ENCODE measurements around the gene ASNSD1. TPM values are rescaled to one million over a fixed set of nuclear protein-coding genes. Genes with fewer than 3 reads are reported as not detected.
"Not testable (repeated sequence)": the region's sequence is repeated elsewhere in the genome, so short reads cannot be mapped to it uniquely, and the experiment has no call there.

Gene ASNSD1
- total RNA-seq, 1 experiment from 2014 or later = 39.5 TPM

DNA sequence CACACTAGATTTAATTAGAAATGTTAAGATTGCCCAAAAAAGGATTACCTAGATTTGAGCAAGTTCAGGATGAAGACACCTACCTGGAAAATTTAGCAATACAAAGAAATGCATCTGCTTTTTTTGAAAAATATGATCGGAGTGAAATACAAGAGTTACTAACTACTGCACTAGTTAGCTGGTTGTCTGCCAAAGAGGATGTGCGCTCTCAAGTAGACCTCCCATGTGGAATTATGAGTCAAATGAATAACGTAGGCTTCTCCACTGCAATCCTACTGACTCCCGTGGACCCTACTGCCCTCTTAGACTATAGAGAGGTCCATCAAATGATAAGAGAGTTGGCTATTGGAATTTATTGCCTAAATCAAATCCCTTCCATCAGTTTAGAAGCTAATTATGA, 15.2 kb downstream of the ASNSD1 start:
- no peak for DNase-seq (ENCODE audit: low read depth)
- in situ Hi-C loops (cut with HindIII; ENCODE audit: low pct_unique_long_range_greater_than_20kb, low sequenced_read_pairs) = no loop called here

DNA sequence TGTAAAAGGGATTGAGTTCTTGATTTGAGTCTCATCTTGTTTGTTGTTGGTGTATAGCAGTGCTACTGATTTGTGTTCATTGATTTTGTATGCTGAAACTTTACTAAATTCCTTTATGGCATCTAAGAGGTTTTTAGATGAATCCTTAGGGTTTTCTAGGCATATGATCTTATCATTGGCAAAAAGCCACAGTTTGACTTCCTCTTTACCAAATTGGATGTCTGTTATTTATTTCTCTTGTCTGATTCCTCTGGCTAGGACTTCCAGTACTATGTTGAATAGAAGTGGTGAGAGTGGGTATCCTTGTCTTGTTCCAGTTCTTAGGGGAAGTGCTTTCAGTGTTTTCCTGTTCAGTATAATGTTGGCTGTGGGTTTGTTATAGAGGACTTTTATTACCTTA, 18.0 kb downstream of the ASNSD1 start:
- DNase-seq (ENCODE audit: low read depth) = no peak
- in situ Hi-C loops (cut with HindIII; ENCODE audit: low pct_unique_long_range_greater_than_20kb, low sequenced_read_pairs) = no loop called here

DNA sequence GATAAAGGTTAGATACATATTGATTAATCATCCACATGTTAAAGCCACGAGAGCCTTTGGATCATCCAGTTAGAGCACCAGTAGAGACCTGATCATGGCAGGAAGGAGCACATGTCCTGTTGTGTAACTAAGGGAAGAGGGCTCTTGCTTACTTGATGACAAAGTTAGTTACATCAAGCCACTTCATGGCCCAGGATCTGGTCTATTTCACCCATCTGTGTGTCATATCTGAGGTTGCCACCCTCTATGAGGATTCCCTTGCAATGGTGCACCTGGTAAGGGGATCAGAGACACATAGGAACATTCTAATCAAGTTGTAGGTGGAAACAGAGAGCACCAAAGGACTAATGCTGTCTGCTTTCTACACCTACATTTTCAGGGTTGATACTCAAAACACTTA, 19.9 kb downstream of the ASNSD1 start:
- in situ Hi-C loops (cut with HindIII; ENCODE audit: low pct_unique_long_range_greater_than_20kb, low sequenced_read_pairs) = no loop called here
- DNase-seq (ENCODE audit: low read depth) = no peak

DNA sequence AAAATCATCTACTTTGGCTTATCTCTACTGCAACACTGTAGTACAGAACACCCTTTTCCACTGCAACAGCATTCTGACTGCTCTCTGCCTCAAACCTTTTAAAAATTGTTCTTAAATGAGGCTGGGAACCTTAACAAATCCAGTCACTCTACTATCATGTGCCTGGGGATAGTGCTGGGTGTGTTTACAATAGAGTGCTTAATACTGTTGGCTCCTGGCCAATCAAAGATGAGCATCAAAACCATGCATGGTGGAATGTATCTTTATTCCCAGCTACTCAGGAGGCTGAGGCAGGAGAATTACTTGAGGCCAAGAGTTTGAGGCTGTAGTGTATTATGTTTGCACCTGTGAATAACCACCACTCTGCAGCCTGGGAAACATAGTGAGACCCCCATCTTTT, 20.6 kb downstream of the ASNSD1 start:
- in situ Hi-C loops (cut with HindIII; ENCODE audit: low pct_unique_long_range_greater_than_20kb, low sequenced_read_pairs) = no loop called here

DNA sequence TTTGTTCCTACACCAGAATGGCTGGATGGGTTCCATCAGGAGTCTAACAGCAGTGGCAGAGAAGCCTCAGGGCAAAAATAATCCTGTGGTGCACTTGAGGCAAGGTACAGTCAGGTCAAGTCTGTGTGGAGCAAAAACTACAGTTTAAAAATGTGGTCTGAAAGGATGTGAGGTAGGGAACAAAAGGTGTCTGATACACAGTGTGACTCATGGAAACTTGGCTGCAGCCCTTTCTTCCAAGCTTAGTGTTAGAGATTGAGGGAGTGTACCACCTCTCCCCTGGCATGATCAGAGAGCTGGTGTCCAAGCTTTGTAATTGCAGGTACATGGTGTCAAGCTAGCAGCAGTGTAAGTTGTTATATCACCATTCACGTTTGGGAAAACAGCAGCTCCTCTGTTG, 22.1 kb downstream of the ASNSD1 start:
- DNase-seq (ENCODE audit: low read depth) = no peak
- in situ Hi-C loops (cut with HindIII; ENCODE audit: low pct_unique_long_range_greater_than_20kb, low sequenced_read_pairs) = no loop called here

More for the DNA sequence above, 20.6 kb downstream of the ASNSD1 start:
- DNase-seq (ENCODE audit: low read depth) = no peak

DNA sequence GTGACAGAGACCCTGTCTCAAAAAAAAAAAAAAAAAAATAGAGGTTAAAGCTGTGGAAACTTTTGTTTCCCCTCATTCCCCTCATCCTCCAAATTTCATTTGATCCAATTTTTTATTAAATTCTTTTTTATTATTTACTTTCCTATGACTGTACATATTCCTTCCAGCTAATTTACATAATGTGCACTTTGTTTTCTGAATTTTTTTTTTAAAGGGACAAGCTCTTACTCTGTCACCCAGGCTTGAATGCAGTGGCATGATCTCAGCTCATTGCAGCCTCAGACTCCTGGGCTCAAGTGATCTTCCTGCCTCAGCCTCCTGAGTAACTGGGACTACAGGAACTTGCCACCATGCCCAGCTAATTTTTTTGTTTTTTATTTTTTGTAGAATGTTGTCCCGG, 23.6 kb downstream of the ASNSD1 start:
- in situ Hi-C loops (cut with HindIII; ENCODE audit: low pct_unique_long_range_greater_than_20kb, low sequenced_read_pairs) = no loop called here
- DNase-seq (ENCODE audit: low read depth) = no peak

DNA sequence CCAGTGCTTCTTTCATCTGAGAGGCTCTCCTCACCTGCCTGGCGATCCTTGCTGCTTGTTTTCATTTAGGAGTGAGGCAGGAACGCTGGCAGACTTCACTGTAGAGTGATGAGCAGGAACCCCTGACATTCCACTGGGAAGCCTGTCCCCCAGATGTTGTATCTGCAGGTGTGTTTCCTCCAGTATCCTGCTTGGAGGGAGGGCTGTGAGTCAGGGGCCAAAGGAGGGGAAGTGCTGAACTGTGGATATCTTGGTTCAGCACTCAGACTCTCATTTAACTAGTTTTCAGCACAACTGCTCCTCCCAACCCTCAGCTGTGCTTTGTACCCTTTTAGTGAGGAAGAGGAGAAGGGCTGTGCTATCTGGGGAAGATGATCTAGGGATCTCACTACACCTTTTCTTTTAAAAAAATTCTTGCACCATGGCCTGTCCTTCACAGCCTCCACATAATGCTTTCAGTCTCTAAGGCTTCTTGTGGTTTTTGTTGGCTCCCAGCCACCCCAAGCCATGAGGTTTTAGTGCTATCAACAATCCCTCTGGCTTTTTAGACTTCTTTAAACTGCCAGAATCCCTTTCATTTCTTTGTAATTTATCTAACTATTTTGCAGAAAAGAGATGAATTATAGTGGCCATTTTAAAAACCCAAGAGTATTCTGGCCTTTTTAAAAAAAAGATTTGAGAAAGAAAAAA, 24.4 kb downstream of the ASNSD1 start:
- in situ Hi-C loops (cut with HindIII; ENCODE audit: low pct_unique_long_range_greater_than_20kb, low sequenced_read_pairs) = no loop called here
- no peak for DNase-seq (ENCODE audit: low read depth)

DNA sequence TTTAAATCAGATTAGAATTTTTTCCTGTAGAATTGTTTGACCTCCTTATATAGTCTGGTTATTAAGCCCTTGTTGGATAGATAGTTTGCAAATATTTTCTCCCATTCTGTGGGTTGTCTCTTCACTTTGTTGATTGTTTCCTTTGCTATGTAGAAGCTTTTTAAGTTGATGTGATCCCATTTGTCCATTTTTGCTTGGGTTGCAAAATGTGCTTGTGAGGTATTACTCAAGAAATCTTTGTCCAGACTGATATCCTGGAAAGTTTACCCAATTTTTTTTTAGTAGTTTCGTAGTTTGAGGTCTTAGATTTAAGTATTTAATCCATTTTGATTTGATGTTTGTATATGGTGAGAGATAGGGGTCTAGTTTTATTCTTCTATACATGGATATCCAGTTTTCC, 26.5 kb downstream of the ASNSD1 start:
- DNase-seq (ENCODE audit: low read depth); in situ Hi-C loops (cut with HindIII; ENCODE audit: low pct_unique_long_range_greater_than_20kb, low sequenced_read_pairs): not testable (repeated sequence)

DNA sequence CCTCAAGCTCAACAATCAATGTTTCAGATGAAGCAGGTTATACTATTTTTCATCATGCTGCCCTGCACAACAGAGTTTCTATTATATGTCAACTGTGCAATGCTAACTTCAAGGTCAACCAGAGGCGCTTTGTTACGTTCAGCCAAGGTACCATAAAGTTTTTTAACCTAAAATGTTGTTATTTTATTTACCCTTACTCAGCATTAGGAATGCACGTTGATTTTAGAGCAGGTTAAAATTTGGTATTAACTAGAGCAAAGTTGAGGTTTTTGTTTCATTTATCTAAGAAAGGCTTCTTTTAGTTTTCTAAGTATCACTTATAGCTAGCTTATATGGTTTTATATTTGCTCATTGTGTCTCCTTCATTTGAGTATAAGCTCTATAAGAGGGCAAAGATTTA, 35.0 kb downstream of the ASNSD1 start:
- in situ Hi-C loops (cut with HindIII; ENCODE audit: low pct_unique_long_range_greater_than_20kb, low sequenced_read_pairs) = no loop called here

DNA sequence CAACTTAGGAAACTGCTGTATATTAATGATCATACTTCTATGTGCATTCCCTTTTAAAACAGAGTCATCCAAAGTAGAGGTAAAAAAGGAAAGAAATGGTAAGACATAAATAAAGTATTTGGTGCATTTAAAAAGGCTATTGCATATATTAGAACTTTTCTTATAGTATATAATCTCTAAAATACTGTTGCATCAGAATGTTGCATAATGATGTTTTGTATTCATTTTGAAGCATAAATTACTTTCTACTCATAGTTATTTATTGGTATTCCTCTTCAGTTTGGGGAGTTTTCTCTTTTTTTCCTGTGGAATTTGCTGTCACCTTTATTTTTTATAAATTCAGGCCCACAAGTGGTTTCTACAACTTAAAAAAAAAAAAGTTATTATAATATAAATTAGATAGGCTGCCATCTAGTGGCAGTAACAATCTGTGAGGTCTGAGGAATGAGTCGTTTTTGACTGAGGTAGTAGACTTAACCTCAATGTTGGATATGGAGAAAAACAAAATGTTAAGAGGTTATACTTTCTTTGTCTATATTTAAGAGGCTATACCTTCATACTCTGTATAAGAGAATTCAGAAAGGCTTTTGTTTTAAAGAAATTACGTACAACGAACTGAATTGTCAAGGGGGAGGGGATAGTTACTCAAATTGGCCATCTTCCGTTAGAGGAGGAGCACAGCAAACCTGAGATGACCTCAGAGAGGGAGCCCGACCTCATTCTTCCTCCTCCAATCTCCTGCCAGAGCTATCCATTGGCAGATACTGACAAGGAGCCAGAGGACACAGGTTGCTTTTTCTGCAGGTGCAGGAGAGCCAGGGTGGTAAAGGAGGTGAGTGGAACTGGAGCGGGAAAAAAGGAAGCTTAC, 37.0 kb downstream of the ASNSD1 start:
- DNase-seq (ENCODE audit: low read depth) = peak; percentile 36
- in situ Hi-C loops (cut with HindIII; ENCODE audit: low pct_unique_long_range_greater_than_20kb, low sequenced_read_pairs) = no loop called here

More for the DNA sequence above, 35.0 kb downstream of the ASNSD1 start:
- DNase-seq (ENCODE audit: low read depth) = no peak

DNA sequence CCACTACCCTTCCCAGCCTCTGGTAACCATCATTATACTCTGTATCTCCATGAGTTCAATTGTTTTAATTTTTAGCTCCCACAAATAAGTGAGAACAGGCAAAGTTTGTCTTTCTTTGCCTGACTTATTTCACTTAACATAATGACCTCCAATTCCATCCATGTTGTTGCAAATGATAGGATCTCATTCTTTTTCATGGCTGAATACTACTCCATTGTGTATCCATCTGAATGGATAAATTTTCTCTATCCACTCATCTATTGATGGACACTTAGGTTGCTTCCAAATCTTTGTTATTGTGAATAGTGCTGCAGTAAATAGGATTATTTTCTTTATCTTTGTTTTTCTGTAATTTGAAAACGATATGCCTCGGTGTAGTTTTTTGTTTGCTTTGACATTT, 39.4 kb downstream of the ASNSD1 start:
- in situ Hi-C loops (cut with HindIII; ENCODE audit: low pct_unique_long_range_greater_than_20kb, low sequenced_read_pairs) = no loop called here
- no peak for DNase-seq (ENCODE audit: low read depth)

DNA sequence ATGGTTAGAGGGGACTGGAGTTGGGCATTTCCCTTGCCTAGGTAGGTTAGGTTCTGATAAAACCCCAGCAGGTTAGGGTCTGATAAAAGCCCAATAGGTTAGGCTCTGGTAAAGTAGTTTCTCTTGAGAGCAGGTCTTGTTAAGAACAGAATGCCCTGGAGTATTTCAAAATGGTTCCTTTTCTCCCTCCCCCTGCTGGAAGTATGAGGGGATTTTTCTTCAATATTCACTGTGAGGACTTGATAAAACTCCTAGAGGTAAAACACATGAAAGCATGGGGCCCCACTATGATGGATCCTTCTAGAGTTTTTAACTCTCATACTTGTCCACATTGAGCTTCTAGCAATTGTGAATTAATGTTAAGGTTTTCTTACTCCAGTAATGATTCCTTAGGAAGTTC, 40.8 kb downstream of the ASNSD1 start:
- in situ Hi-C loops (cut with HindIII; ENCODE audit: low pct_unique_long_range_greater_than_20kb, low sequenced_read_pairs) = no loop called here
- DNase-seq (ENCODE audit: low read depth) = no peak

DNA sequence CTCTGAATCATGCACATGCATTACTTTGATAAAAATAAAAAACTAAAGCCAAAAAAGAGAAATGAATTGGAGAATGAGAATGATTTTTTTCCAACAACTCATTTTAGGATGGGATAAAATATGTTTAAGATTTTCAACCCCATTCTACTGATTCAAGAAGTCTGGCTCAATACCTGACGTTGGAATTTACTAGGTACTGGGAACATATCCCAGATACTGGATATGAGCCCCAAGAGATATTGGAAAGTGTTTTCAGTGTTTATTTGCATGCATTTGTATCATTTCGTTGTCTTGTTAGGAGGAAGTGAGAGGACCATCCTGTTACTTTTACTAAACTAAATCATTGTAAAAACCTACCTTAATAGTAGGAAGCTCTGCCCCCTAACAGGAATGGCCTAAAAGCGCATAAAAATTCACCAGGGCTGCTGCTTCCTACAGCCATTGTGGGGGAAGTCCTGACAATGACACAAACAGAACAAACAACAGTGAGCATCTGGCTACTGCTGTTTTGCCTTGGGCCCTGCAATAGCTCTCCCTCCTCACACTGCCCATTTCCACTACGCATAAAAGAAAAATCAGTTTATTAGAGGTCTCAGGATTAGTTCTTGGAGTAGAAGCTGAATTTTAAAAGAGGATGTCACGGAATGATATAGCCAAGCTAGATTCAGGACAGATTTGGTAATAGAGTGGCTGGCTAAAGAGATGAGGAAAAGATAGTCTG, 48.4 kb downstream of the ASNSD1 start:
- DNase-seq (ENCODE audit: low read depth) = no peak
- in situ Hi-C loops (cut with HindIII; ENCODE audit: low pct_unique_long_range_greater_than_20kb, low sequenced_read_pairs) = no loop called here

DNA sequence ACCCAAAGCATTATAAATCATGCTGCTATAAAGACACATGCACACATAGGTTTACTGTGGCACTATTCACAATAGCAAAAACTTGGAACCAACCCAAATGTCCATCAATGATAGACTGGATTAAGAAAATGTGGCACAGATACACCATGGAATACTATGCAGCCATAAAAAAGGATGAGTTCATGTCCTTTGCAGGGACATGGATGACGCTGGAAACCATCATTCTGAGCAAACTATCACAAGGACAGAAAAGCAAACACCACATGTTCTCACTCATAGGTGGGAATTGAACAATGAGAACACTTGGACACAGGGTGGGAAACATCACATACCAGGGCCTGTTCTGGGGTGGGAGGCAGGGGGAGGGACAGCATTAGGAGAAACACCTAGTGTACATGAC, 56.3 kb downstream of the ASNSD1 start:
- DNase-seq (ENCODE audit: low read depth); in situ Hi-C loops (cut with HindIII; ENCODE audit: low pct_unique_long_range_greater_than_20kb, low sequenced_read_pairs): not testable (repeated sequence)

DNA sequence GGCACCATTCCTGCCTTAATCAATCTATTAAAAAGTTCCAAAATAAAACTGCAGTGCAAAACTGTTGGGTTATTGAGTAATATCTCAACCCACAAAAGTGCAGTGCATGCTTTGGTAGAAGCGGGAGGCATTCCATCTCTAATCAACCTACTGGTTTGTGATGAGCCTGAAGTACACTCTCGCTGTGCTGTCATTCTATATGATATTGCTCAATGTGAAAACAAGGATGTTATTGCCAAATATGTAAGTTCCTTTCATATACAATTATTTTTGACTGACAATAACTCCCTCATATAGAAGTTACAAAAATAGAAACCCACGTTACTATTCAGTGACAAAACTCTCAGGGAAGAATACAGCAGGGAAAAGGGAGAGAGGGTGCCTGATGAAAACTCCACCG, 58.3 kb downstream of the ASNSD1 start:
- in situ Hi-C loops (cut with HindIII; ENCODE audit: low pct_unique_long_range_greater_than_20kb, low sequenced_read_pairs) = no loop called here
- DNase-seq (ENCODE audit: low read depth) = no peak

Other genes with a start within 250 kb of the ASNSD1 start
- 30.8 and 41.1 TPM in 2 replicates for gene WDR75, start 220.0 kb upstream of the ASNSD1 start, total RNA-seq (2014; rRNA removed; shearing (Covaris generic); ENCODE audit: low replicate concordance)
- gene SLC40A1, start 80.7 kb upstream of the ASNSD1 start, total RNA-seq (2014; rRNA removed; shearing (Covaris generic); ENCODE audit: low replicate concordance) = 7.4 and 7.9 TPM in 2 replicates
- gene ANKAR, start 13.2 kb downstream of the ASNSD1 start, total RNA-seq (2014; rRNA removed; shearing (Covaris generic); ENCODE audit: low replicate concordance) = 2.7 and 4.1 TPM in 2 replicates
- gene OSGEPL1, start 101.3 kb downstream of the ASNSD1 start, total RNA-seq (2014; rRNA removed; shearing (Covaris generic); ENCODE audit: low replicate concordance) = 11.2 and 25.5 TPM in 2 replicates
- gene ORMDL1, start 122.9 kb downstream of the ASNSD1 start, total RNA-seq (2014; rRNA removed; shearing (Covaris generic); ENCODE audit: low replicate concordance) = 33.8 and 39.8 TPM in 2 replicates
- 11.1 and 19.2 TPM in 2 replicates for gene PMS1, start 123.0 kb downstream of the ASNSD1 start, total RNA-seq (2014; rRNA removed; shearing (Covaris generic); ENCODE audit: low replicate concordance)

All from Caki2 (cell line).